Measurements from ENCODE around the gene RTN4IP1.

- no peak for TF ChIP-seq CTCF (IDR thresholded peaks at IDR 0.05)
- no peak for TF ChIP-seq EP300 (IDR thresholded peaks at IDR 0.05)
- no peak for TF ChIP-seq POLR2A (IDR thresholded peaks at IDR 0.05)
- TF ChIP-seq POLR2AphosphoS5 (IDR thresholded peaks at IDR 0.05): no peak
Observed at GRCh38 chr6:106612671-106613416, 16.5 kb downstream of the RTN4IP1 start.

All from upper lobe of left lung (tissue), 4 donors.